Activated CD8-positive, alpha-beta memory T cell treated with anti-CD3 and anti-CD28 coated beads, Interleukin-2, amount 50 U/mL, for 1 hour (primary cell): ENCODE data around the gene PLA2G3.
"Not testable (repeated sequence)": the region's sequence is repeated elsewhere in the genome, so short reads cannot be mapped to it uniquely, and the experiment has no call there.

Experiments
- DNase-seq: peaks from one replicate; pipeline ENCODE4 v3.0.0-alpha.2; 2020; ENCODE audit errors: extremely low read depth

The PLA2G3 gene

DNA sequence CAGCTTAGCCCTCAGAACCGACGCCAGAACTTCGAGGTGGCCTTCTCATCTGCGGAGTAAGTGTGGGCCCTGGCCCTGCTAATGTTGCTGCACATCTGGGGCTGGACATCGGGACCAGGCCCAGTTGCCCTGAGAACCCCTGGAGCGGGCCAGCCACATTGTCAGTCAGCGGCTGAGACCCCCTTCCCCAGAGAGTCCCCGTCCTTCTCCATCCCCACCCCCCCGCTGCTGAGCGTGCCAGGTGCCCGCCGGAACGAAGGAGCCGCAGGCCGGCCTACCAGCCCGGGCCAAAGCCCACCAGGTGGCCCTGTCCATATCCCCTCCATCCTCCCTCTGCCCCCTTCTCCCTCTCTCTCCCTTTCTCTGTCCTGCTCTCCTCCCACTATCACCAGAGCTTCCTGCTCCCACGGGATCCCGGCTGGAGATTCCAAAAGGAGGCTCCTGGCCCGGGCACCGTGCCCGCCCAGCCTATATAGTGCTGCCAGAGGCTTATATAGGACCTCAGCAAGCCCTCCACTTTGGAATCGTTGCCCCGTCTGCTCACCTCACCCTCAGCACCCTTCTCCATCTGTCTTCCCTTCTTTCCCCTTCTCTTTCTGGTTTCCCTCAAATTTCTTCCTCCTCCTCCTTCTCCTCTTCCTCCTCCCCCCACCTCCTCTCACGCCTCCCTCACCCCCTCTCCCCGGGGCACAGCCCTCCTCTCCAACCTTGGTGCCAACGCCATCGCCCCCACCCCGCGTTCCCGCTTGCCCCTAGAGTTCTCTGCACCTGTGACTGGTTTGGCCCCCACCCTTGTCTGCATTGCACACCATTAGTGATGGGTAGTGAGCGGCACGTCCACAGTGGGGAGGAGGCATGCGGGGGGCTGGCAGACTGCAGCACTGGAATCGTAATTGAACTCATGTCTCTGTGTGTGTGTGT is 40.2 kb downstream of the PLA2G3 start:
- no peak for DNase-seq

DNA sequence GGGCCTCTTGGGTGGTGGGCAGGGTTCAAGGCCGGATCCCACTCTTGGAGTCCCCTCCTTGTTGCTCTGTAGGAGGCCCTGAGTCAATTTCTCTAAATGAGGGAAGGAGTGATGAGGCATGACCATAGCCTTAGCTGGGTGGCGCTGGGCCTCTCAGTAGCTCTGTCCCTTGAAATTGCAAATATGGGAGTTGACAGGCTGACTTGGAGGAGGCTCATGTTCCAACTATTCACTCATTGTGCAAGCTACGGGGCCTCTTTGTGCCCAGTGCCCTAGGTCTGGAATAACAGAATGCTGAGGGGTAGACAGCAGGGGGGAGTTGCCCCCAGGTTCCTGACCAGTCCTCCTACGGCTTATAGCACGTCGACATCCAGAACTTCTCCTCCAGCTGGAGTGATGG is 40.9 kb downstream of the PLA2G3 start:
- no peak for DNase-seq

DNA sequence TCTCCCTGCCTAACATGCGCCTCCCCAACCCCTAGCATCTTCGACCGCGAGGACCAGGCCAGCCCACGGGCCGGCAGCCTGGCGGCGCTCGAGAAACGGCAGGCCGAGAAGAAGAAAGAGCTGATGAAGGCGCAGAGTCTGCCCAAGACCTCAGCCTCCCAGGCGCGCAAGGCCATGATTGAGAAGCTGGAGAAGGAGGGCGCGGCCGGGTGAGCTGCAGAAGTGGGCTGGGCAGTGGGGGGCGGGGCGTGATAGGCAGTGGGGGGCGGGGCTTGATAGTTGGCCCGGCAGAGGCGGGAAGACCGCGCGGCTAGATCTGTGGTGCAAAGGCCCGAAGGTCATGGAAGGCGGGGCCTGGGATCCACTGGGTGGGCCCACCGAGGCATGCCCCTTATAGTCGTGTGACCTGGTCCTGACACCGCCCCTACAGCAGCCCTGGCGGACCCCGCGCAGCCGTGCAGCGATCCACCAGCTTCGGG is 41.6 kb downstream of the PLA2G3 start:
- DNase-seq, result no peak

DNA sequence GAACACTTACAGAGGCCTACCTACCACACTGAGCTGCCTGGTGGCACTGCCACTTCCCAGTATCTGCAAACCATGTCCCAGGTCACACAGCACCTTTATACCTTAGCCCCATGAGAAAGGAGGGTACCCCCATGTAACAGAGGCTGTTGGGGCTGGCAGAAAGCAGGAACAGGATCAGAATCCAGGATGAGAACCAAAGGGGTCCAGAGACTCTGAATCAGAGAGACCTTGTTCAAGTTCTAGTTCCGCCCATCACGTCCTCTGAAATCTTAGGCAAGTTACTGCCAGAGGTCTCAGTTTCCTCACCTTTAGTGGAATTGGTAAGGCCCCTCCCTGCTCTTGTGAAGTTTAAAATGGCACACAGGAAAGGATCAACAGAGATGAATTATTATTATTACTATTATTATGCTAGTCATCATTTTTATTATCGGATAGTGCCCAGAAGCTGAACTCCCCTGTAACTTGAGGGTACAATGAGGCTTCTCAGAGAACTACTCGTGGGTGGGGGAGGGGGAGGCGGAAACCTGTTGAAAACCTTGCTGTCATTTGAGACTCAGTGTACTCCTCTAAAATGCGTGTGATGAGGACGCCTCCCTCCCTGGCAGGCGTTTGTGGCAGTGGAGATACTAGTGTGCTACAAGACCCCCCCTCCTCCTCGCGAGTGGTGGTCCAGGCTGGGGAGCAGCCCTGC is 42.2 kb downstream of the PLA2G3 start:
- no peak for DNase-seq

DNA sequence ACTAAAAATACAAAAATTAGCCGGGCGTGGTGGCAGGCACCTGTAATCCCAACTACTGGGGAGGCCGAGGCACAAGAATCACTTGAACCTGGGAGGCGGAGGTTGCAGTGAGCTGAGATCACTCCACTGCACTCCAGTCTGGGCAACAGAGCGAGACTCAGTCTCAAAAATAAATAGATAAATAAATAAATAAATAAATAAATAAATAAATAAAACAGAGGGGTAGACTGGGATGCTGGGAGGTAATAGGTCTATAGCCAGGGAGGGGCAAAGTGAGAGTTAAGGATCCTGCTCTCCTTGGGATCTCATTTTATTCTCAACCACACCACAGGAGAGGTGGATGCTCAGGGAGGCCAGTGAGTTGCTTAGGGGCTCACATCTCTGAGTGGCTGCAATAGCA is 42.8 kb downstream of the PLA2G3 start:
- not testable (repeated sequence) for DNase-seq

DNA sequence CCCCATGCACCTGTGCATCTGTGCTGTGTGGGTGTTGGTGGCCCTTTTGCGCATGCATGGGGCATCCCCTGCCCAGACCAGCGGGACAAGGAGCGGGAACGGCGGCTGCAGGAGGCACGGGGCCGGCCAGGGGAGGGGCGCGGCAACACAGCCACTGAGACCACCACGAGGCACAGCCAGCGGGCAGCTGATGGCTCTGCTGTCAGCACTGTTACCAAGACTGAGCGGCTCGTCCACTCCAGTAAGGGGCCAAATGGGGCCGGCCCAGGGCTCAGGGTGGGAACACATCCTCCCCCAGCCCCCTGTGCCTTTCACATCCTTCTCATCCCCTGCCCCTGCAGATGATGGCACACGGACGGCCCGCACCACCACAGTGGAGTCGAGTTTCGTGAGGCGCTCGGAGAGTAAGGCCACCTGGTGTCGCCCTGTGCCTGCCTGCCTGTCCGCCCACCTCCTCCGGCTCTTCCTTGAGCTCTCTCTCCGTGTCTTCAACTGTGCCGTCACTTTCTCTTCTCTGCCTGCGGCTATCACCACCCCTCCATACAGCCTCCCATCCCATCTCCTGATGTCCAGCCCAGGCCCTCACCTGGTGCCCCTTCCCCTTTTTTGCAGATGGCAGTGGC is 43.5 kb downstream of the PLA2G3 start:
- no peak for DNase-seq

DNA sequence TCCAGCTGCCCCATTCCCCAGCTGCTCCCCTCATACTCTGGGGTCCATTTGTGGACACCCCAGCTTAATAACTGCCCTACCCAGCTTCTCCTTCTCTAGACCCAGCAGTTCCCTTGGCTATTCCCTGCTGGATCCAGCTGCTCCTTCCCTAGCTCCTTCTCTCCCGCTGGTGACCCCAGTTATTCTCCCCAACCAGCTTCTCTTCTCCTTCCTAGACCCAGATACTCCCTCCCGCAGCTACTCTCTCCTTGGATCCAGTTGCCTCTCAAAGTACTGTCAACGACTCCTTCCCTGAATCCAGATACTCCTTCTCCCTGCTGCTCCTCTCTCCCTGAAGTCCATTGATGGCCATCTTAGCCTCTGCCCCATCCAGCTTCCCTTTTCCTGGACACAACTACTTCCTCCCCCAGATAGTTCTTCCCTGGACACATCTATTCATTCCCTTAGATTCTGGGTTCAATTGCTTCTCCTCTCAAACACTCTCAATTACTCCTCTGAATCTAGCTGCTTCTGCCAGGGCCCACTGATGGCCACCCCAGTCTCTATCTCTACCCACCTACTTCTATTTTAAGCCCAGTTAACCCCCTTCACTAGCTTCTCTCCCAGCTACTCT is 44.6 kb downstream of the PLA2G3 start:
- no peak for DNase-seq

DNA sequence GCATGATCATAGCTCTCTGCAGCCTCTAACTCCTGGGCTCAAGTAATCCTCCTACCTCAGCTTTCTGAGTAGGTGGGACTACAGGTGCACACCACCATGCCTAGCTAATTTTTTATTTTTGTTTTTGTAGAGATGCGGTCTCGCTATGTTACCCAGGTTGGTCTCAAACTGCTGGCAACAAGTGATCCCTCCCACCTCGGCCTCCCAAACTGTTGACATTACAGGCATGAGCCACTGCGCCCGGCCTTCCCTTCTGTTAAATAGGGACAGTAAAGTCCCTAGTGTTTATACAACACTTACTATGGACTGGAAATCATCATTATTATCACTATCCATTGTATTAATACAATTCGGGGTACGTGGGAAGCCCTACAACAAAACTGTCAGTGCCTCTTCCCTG is 45.6 kb downstream of the PLA2G3 start:
- no peak for DNase-seq

DNA sequence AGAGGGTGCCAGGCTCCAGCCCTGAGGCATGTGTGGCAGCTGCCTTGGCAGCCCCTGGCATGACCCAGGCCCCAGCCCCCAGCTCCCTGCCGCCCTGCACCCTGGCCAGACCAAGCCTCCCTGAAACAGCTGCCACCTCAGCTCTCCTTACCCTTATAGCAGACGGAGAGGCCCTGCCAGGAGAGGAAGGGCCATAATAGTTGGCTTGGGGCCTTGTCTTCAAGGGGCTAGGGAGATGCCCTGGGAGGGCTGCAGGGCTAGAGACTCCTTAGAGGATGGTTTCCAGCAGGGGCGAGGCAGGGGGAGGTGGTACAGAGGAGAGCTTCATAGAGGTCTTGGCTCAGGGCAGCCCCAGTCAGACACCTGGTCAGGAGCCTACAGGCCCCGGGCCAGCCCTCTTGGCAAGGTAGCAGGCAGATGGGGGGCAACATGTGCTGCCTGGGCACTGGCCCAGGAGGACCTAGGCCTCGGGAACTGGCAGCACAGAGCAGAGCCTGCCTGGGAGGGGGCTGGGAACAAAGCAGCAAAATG is 46.2 kb downstream of the PLA2G3 start:
- DNase-seq, result no peak

DNA sequence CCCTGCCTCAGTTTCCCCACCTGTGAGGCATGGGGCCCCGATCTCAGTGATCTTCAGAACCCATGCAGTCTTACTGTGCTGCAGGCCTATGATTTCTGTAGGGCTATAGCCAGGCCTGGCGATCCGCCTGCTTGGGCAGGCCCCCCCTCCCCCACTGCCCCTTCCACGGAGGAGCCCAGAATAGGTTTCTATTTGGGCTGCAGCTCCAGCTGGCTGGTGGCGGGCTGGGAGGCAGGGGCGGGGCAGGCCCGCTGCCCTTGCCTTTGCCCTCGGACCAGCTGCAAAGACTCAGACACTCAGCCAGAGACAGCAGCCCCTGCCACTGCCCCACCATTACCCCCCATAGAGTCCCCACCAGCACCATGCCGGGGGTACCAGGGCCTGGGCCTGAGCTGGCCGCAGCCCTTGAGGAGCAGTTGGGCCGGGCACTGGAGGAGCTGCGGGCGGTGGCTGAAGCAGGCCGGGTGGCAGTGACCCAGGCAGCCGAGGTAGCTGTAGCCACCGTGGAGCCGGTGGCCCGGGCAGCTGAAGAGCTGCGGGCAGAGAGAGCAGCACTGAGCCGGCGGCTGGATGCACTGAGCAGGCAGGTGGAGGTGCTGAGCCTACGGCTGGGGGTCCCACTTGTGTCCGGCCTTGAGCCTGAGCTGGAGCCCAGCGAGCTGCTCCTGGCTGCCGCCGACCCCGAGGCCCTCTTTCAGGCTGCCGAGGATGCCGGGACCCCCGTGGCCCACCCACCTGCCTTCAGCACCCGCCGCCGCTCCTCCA is 47.0 kb downstream of the PLA2G3 start:
- no peak for DNase-seq

DNA sequence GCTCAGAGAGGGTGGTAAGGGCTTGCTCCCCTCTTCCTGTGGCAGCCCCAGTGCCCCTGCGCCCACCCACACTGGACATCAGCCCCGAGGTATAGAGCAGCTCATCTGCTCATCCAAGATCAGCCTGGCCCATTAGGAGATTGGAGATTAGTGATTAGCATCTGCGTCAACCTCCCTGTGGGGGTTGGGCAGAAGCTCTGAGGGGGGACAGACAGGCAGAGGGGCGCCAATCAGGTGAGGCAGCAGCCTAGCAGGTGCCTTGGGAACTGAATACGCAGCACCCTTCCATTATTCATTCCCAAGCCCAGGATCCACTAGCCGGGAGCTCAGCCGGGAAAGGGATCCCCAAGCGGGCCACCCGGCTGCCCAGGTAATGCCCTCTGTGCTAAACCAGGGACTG is 48.1 kb downstream of the PLA2G3 start:
- no peak for DNase-seq

DNA sequence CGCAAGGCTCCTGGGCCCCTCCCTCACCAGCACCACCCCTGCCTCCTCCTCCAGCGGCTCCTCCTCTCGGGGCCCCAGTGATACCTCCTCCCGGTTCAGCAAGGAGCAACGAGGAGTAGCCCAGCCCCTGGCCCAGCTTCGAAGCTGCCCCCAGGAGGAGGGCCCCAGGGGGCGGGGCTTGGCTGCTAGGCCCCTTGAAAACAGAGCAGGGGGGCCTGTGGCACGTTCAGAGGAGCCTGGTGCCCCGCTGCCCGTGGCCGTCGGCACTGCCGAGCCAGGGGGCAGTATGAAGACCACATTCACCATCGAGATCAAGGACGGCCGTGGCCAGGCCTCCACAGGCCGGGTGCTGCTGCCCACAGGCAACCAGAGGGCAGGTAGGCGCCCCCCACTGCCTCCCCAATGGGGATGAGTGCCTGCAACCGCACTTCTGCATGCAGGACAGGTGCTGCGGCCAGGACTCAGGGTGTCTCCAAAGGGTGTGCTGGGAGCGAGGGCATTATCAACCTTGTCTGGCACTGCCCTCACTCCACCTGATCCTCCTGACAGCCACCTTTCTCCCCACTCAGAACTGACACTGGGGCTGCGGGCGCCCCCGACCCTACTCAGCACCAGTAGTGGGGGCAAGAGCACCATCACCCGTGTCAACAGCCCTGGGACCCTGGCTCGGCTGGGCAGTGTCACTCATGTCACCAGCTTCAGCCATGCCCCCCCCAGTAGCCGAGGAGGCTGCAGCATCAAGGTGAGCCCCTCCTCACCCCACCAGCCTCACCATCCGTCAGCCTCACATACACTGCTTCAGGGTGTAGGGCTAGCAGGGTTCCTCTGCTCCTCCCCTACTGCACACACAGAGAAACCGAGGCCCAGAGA is 49.0 kb downstream of the PLA2G3 start:
- no peak for DNase-seq

DNA sequence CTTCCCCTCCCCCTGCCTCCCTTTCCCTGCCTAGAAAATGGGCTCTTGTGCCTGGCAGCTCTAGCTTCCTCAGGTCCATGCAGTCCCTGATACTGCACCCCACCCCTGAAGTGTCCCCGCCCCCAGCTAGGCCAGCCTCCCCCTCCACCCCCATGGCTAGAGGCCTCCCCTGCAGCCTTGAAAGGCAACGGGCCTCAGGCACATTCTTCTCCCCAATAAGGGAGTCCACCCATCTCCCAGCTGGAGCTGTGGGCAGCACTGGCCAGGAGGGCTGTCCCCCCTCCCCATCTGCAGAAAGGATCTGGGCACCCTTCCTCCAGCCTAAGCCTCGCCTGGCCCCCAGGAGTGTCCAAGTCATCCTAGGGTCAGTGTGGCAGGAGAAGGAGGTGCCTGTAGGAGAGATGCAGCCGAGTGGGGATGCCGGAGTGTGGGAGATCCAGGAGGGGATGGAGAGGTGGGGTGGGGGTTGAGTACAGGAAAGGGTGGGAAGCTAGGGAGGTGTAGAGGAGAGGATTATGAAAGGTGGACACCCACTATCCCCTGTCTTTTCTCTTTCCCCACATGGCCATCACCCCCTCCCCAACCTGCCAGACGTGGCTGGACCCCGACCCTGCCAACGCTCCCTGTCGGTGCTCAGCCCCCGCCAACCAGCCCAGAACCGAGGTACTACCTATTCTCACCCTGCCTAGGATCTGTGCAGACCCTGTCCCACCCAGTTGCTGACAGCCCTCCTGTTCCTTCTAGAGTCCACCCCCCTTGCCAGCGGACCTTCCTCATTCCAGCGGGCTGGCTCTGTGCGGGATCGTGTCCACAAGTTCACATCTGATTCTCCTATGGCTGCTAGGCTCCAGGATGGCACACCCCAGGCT is 49.9 kb downstream of the PLA2G3 start:
- DNase-seq, result no peak

DNA sequence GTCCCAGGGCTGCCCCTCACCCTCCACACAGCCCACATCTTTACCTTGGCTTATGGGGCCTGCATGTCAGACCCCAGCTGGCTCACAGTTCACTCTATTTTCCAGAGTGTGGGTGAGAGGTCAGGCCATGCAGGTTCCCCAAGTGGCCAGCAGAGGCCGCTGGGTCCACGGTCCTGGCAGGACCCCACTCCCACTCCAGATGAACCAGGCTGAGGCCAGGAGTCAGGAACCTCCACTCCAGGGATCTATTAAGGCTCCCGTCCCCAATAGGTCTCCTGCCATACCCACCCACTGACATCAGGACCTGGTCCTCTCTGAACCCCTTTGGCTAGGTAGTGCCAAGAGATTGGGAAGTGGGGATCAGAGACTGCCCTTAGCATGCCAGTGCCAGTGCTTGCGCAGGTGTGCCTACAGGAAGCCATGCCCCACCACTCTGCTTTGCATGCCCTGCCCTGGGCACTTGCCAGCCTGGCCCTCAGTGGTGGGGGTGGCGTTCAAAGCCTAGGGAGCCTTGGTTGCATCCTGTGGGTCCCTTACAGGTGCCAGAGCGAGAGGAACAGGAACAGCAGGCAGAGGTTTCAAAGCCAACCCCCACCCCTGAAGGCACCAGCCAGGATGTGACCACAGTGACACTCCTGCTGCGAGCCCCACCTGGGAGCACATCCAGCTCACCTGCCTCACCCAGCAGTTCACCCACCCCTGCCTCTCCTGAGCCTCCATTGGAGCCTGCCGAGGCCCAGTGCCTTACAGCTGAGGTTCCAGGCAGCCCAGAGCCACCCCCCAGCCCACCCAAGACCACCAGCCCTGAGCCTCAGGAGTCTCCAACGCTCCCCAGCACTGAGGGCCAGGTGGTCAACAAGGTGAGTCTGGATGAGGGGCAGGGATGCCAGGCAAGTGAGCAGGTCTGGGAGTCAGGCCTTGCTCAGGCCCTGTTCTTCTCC is 50.9 kb downstream of the PLA2G3 start:
- DNase-seq, result no peak

DNA sequence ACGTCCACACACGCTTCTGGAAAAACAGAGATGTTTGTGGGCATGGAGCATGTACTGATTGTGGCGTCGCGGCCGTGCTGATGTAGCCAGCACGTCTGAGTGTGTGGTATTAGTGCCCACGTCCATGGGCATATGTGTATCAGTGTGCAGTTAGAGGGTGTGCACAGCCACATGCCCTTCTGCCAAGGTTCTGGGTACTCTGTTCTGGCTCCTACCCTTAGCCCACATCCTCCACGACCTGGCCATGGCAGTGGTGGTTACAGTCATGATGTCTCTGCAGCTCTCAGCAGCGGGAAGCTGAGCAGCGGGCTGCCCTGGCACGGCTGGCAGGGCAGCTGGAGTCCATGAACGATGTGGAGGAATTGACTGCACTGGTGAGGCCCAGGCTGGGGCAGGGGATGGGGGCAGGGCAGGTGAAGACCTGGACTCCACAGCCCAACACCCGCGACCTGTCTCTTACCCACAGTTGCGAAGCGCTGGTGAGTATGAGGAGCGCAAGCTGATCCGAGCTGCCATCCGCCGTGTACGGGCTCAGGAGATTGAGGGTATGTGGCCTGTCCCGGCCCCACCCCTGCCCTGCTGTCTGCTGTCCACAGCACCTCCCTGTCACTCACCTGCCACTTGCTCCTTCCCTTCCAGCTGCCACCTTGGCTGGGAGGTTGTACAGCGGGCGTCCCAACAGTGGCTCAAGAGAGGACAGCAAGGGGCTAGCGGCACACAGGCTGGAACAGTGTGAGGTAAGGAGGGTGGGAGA is 51.9 kb downstream of the PLA2G3 start:
- DNase-seq, result no peak

DNA sequence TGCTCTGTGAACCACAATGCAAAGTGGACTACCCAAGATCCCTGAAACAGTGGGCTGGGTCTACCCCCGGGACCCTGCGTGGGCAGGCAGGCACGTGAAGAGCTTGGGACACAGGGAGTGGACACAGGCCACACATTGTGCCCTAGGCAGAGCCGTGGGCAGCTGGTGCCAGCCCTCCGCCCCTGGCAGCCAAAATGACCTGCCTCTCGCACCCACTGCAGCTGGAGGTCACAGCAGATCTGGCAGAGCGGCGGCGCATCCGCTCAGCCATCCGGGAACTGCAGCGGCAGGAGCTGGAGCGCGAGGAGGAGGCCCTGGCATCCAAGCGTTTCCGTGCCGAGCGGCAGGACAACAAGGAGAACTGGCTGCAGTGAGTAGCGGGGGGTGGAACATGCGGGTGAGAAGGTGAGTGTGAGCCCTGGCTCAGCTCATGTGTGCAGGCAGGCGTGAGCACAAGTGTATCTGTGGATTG is 52.5 kb downstream of the PLA2G3 start:
- DNase-seq, result no peak

DNA sequence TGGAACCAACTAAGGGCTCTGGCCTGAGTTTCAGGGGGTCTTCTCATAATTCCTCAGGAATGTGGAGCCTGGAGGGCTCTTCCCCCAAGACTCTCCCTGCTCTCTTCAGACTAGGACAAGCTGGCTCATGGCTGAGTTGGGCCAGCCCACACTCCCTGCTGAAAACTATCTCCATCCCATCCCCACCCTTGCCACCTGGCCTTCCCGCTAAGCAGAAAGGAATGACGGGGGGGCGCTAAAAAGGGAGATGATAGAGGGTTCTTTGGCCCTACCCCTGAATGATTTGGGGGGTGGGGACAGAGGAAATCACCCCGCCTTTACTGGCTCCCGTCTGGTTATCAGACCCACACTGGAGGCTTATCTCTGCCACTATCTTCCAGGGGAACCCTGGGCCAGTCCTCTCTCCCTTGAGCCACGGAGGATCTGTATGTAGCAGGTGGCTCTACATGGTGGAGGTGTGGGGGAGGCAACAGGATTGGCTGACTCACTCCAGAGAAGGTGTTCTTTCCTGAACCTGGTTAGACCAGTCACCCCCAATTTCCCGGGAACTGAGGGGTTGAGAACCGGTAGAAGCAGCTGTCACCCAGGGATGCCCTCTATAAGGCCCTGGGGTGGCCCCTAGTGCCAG is 53.5 kb downstream of the PLA2G3 start:
- no peak for DNase-seq
